ENCODE results near the gene GJA4.

- TF ChIP-seq, protein P1, sequence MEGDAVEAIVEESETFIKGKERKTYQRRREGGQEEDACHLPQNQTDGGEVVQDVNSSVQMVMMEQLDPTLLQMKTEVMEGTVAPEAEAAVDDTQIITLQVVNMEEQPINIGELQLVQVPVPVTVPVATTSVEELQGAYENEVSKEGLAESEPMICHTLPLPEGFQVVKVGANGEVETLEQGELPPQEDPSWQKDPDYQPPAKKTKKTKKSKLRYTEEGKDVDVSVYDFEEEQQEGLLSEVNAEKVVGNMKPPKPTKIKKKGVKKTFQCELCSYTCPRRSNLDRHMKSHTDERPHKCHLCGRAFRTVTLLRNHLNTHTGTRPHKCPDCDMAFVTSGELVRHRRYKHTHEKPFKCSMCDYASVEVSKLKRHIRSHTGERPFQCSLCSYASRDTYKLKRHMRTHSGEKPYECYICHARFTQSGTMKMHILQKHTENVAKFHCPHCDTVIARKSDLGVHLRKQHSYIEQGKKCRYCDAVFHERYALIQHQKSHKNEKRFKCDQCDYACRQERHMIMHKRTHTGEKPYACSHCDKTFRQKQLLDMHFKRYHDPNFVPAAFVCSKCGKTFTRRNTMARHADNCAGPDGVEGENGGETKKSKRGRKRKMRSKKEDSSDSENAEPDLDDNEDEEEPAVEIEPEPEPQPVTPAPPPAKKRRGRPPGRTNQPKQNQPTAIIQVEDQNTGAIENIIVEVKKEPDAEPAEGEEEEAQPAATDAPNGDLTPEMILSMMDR (conservative IDR thresholded peaks at IDR 0.05), result no peak
- TF ChIP-seq EZH2 (IDR thresholded peaks at IDR 0.05; ENCODE audit: low read depth), result no peak
Observed at GRCh38 chr1:34750610-34751009, 42.2 kb upstream of the GJA4 start.
